Common myeloid progenitor, CD34-positive (primary cell): Measurements from ENCODE around the gene P4HA3.
A peak's percentile ranks its signal among the peaks of the same experiment; 100 is the strongest.

Experiments
- CTCF ChIA-PET: fragments of 350-600 bp; sonication (Branson Sonifier 250); formaldehyde crosslinking; loops from one replicate; lab custom pipeline; 2021; ENCODE audit warnings: antibody characterized with exemption; lab: Charles Lee
- POLR2A ChIA-PET: fragments of 350-600 bp; sonication (Branson Sonifier 250); formaldehyde crosslinking; loops from one replicate; lab custom pipeline; 2021; ENCODE audit warnings: antibody characterized with exemption; lab: Charles Lee
- DNase-seq, 3 donors: peaks; one replicate each; pipeline versions ENCODE4 v3.0.0 to v3.0.0-alpha.2; 2013
- H3K27ac ChIP-seq, 2 experiments: 1 replicate in 1 of 2; 2 replicates in 1 of 2; pipeline ENCODE4 v1.7.0; 2013; ENCODE audit warnings: inconsistent platforms in 2 of 2, low read length in 2 of 2, mild to moderate bottlenecking in 2 of 2, low read depth in 1 of 2, moderate library complexity in 1 of 2; ENCODE audit not compliant: severe bottlenecking in 2 of 2, insufficient read depth in 1 of 2, poor library complexity in 1 of 2
- H3K27me3 ChIP-seq, 5 experiments: replicated peaks in 2 of 5; 1 replicate in 3 of 5; 2 replicates in 2 of 5; pipeline versions ENCODE4 v1.6.1 to v1.7.0; 2013; ENCODE audit warnings: low read length in 4 of 5, mild to moderate bottlenecking in 2 of 5, moderate library complexity in 2 of 5, inconsistent platforms in 1 of 5; ENCODE audit not compliant: insufficient read depth in 5 of 5, control insufficient read depth in 4 of 5
- H3K36me3 ChIP-seq, 4 experiments: 1 replicate in 2 of 4; 2 replicates in 2 of 4; pipeline versions ENCODE4 v1.6.1 to v1.7.0; 2013; ENCODE audit warnings: low read length in 3 of 4, control low read depth in 1 of 4, mild to moderate bottlenecking in 1 of 4; ENCODE audit not compliant: control insufficient read depth in 4 of 4, insufficient read depth in 4 of 4
- H3K4me1 ChIP-seq, 4 experiments: 1 replicate in 3 of 4; 2 replicates in 1 of 4; pipeline versions ENCODE4 v1.6.1 to v1.7.1; 2013; ENCODE audit warnings: low read length in 3 of 4, mild to moderate bottlenecking in 3 of 4, control low read depth in 1 of 4, inconsistent platforms in 1 of 4, moderate library complexity in 1 of 4; ENCODE audit not compliant: control insufficient read depth in 4 of 4, insufficient read depth in 4 of 4; ENCODE audit errors: control extremely low read depth in 1 of 4
- H3K4me3 ChIP-seq, 7 experiments: 1 replicate in 4 of 7; 2 replicates in 3 of 7; pipeline versions ENCODE4 v1.5.1 to v1.7.0; 2013; ENCODE audit warnings: mild to moderate bottlenecking in 7 of 7, low read length in 6 of 7, moderate library complexity in 6 of 7, inconsistent platforms in 2 of 7, low read depth in 2 of 7, control low read depth in 1 of 7; ENCODE audit not compliant: insufficient read depth in 4 of 7, control insufficient read depth in 1 of 7; ENCODE audit errors: extremely low read depth in 1 of 7
- H3K9me3 ChIP-seq, 5 experiments: 1 replicate in 4 of 5; 2 replicates in 1 of 5; pipeline versions ENCODE4 v1.6.1 to v1.7.1; 2013; ENCODE audit warnings: low read length in 4 of 5, mild to moderate bottlenecking in 2 of 5, inconsistent platforms in 1 of 5, low read depth in 1 of 5, moderate library complexity in 1 of 5; ENCODE audit not compliant: control insufficient read depth in 4 of 5, insufficient read depth in 2 of 5; ENCODE audit errors: control extremely low read depth in 1 of 5
- WGBS: methylation state at CpG from one replicate; pipeline ENCODE4 v1.1.5; 2013; ENCODE audit not compliant: insufficient coverage; 5-methylcytosine and 5-hydroxymethylcytosine counted together

Gene P4HA3

DNA sequence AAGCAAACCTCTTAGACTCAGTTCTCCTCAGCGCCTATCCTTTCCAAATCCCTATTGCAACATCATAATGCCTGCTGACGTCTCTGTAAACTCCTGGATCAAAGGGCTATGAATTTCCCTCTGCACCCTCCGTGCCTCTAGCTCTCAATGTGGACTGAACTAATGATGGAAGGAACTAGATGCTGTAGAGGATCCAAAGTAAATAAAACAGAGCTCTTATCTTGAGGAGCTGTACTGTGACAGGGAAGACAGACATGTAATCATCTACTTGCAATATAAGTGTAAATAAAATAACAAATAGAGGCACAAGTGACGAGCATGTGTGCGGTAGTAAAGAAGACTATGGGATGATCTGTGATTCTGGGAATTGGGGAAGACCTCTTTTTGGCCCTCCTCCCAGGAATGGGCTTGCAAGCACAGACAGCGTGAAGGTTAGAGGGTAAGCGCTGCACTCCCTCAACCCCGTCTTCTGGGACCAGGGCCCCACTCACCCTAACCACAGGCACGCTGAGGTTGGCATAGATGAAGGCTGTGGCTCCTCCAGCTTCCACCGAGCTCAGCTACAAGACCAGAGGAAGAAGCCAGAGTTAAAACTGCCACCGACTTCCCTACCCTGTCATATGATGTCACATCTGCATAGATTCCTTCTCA is 42.2 kb downstream of the P4HA3 start:
- H3K4me1 ChIP-seq = peaks cover 0 to 14% (median 5%) of the 10 kb centered on the region in 4 experiments
- ChIA-PET CTCF (interaction anchor here (0.9 to 1.8 kb wide), 5 partner anchors 11 to 181 kb away, joined by 3 to 6 read pairs (median 4); no protein-coding TSS in a partner anchor), POLR2A (no interaction called here)
- DNase-seq = peak in 2 of 3 donors; percentile 68 to 73
- no peak overlapping the region for H3K4me3 ChIP-seq
- H3K27me3 ChIP-seq = no peaks in the 10 kb centered on the region
- H3K9me3 ChIP-seq = no peaks in the 10 kb centered on the region
- 33% methylated on average over 3 of the region's 11 CpGs for WGBS
- no peaks in the 10 kb centered on the region for H3K36me3 ChIP-seq
- H3K27ac ChIP-seq = no peak overlapping the region

DNA sequence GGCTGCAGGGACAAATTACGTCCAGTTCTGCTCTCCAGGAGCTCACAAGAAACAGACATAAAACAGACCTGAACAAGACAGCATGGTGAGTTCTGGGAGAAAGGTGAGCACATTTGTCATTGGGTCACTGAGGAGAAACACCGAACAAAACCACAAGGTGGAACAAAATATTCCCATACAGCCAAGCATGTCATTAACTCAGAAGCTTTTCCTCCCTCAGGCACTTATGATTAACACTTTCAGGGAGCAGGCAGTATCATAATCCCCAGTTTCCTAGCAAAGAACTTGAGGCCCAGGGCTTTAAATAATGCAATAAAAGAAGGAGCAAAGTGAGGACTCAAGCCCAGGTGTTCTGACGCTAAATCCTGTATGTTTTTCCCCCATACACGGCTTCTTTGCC is 43.0 kb downstream of the P4HA3 start:
- 90% methylated on average over 3 of the region's 4 CpGs for WGBS
- no peak overlapping the region for H3K4me3 ChIP-seq
- H3K4me1 ChIP-seq = peaks cover 0 to 14% (median 5%) of the 10 kb centered on the region in 4 experiments
- CTCF ChIA-PET = interaction anchor here (1.0 to 1.8 kb wide), 3 partner anchors 12 to 181 kb away, joined by 3 to 6 read pairs (median 4); no protein-coding TSS in a partner anchor
- H3K27me3 ChIP-seq = no peaks in the 10 kb centered on the region
- H3K36me3 ChIP-seq = no peaks in the 10 kb centered on the region
- no peaks in the 10 kb centered on the region for H3K9me3 ChIP-seq
- DNase-seq = no peak
- POLR2A ChIA-PET = no interaction called here
- H3K27ac ChIP-seq = no peak overlapping the region

DNA sequence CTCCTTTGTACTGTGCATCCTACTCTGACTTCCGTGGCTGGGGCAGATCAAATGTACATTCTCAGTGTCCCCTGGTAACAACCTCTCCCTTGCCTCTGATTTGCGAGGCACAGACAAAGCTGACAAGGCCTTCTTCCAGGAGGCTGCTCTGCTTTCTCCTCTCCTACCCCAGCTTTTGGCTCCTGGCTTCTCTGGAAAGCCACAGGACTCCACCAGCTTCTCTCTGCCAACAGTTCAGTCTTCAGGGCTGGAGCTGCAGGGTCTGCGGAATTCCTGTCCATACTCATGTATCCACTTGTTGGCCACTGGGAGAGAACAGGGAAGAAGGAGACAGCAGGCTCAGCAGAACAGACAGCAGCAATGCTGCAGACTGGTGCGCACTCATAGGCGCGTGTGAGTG is 44.4 kb downstream of the P4HA3 start:
- ChIA-PET POLR2A (no interaction called here), CTCF (interaction anchor here (1.2 kb wide), 1 partner anchor 10 kb away, joined by 3 read pairs; no protein-coding TSS in a partner anchor)
- WGBS = 98% methylated on average over 6 of the region's 6 CpGs
- no peaks in the 10 kb centered on the region for H3K27me3 ChIP-seq
- no peak overlapping the region for H3K4me3 ChIP-seq
- H3K4me1 ChIP-seq = peaks cover 0 to 14% (median 5%) of the 10 kb centered on the region in 4 experiments
- no peak overlapping the region for H3K27ac ChIP-seq
- H3K9me3 ChIP-seq = no peaks in the 10 kb centered on the region
- no peaks in the 10 kb centered on the region for H3K36me3 ChIP-seq
- no peak for DNase-seq

DNA sequence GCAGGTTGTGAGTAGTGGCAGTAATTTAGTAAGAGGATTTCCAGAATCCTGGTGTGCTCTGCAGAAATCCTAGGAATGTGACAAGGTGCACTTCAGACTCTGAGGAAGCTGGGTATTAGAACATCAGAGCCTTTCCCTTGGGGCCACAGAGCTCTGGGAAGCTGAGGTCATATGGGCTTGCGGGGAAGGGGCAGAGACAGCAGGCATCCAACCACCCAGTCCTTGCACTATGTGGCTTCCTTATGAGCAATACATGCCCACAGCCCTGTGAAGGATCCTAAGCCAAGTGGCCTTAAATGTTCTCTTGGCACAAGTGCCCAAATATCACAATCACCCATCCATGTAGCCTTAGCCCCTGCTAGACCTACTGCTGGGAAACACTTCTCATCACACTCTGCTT is 46.2 kb downstream of the P4HA3 start:
- H3K9me3 ChIP-seq = no peaks in the 10 kb centered on the region
- no peak overlapping the region for H3K4me3 ChIP-seq
- ChIA-PET CTCF (interaction anchor here (1.3 kb wide), 1 partner anchor 10 kb away, joined by 4 read pairs; no protein-coding TSS in a partner anchor), POLR2A (interaction anchor here (0.5 kb wide), 1 partner anchor 504 kb away, joined by 3 read pairs; no protein-coding TSS in a partner anchor)
- H3K4me1 ChIP-seq = peaks cover 0 to 14% (median 5%) of the 10 kb centered on the region in 4 experiments
- 83% methylated on average over 1 of the region's 1 CpG for WGBS
- no peaks in the 10 kb centered on the region for H3K36me3 ChIP-seq
- no peak overlapping the region for H3K27ac ChIP-seq
- no peaks in the 10 kb centered on the region for H3K27me3 ChIP-seq
- DNase-seq = no peak

DNA sequence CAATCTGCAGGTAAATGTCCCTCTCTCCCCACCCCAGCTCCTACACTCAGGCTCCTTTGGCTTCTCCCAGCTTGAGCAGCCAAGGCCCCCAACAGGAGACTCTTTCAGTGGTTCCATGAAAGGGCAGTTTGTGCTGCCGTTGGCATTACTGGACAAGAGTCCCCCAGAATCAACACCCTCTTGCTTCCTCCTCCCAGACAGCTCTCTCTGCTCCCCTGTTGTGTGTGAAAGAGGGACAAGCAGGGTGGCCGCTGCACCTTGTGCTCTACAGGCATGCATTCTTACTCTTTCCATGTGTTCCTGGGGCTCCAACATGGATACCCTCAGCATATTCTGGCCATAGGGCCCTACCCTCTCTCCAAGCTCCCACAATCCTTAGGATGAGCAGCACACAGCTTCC is 48.7 kb downstream of the P4HA3 start:
- Histone ChIP-seq H3K27ac (no peak overlapping the region), H3K9me3 (no peaks in the 10 kb centered on the region), H3K36me3 (no peaks in the 10 kb centered on the region), H3K4me1 (no peaks in the 10 kb centered on the region), H3K4me3 (no peak overlapping the region), H3K27me3 (no peaks in the 10 kb centered on the region)
- 100% methylated on average over 1 of the region's 2 CpGs for WGBS
- CTCF ChIA-PET = interaction anchor here (2.4 kb wide), 1 partner anchor 10 kb away, joined by 6 read pairs; no protein-coding TSS in a partner anchor
- POLR2A ChIA-PET = no interaction called here
- DNase-seq = no peak

DNA sequence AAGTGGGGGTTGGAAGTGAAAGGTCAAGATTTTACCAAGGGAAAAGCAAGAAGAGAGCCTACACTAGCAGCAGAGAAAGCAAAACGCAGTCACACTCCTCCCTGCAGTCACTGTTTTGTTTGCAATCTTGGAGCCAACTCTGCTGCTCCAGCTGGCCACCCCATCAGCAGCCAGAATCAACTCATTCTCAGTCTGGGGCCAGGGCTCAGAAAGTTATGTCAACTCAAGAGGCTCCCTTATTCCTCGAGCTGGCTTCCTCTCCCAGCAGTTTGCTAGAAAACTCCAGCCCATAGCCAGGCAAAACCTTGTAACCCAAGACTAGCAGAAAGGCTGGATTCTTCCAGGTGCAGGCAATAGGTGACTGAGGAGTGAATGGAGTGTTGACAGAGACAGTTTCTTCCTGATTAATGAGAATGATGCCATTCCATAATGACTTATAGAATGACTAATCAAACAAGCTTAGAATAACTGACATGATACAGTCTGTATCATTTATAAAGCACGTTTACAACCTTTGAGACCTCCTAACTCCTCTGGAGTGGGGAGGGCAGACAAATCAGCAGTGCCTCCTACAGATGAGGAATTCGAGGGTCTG is 53.4 kb downstream of the P4HA3 start:
- H3K4me3 ChIP-seq = no peak overlapping the region
- H3K4me1 ChIP-seq = no peaks in the 10 kb centered on the region
- CTCF ChIA-PET = interaction anchor here (0.8 to 2.2 kb wide), 4 partner anchors 12 to 197 kb away, joined by 3 to 8 read pairs (median 4); no protein-coding TSS in a partner anchor
- H3K27ac ChIP-seq = no peak overlapping the region
- POLR2A ChIA-PET = no interaction called here
- H3K27me3 ChIP-seq = no peaks in the 10 kb centered on the region
- WGBS = 94% methylated on average over 4 of the region's 4 CpGs
- H3K36me3 ChIP-seq = peaks cover 0 to 20% (median 14%) of the 10 kb centered on the region in 4 experiments
- DNase-seq = no peak
- H3K9me3 ChIP-seq = no peaks in the 10 kb centered on the region
